HT-29 (cell line): ENCODE data around the gene INPP5F. TPM values are rescaled to one million over a fixed set of nuclear protein-coding genes. Genes with fewer than 3 reads are reported as not detected.

Experiments used
- DNase-seq: peaks from one replicate; pipeline ENCODE4 v3.0.0-alpha.2; 2015; ENCODE audit warnings: low spot score
- total RNA-seq: library from RNA; depleted of rRNA; stranded (reverse); fragments of >200 nt; shearing (Covaris generic); gene quantifications from 2 replicates; pipeline ENCODE4 v1.2.3, GENCODE V29; 2014

Gene INPP5F
- total RNA-seq, 1 experiment from 2014 or later, result 5.8 TPM

GRCh38 chr10:119738962-119739361, 13.1 kb downstream of the INPP5F start:
- no peak for DNase-seq

GRCh38 chr10:119740096-119740495, 14.2 kb downstream of the INPP5F start:
- DNase-seq, result no peak

GRCh38 chr10:119742947-119743648, 17.2 kb downstream of the INPP5F start:
- peak; percentile 78 for DNase-seq

- no peak for DNase-seq
Observed at GRCh38 chr10:119747940-119748339, 22.1 kb downstream of the INPP5F start.

GRCh38 chr10:119748871-119749270, 23.0 kb downstream of the INPP5F start:
- no peak for DNase-seq

GRCh38 chr10:119749455-119749854, 23.6 kb downstream of the INPP5F start:
- no peak for DNase-seq

- peak; percentile 81 for DNase-seq
Observed at GRCh38 chr10:119750391-119751230, 24.8 kb downstream of the INPP5F start.

- DNase-seq, result no peak
Observed at GRCh38 chr10:119753309-119753708, 27.5 kb downstream of the INPP5F start.

- peak; percentile 28 for DNase-seq
Observed at GRCh38 chr10:119754085-119754484, 28.2 kb downstream of the INPP5F start.

GRCh38 chr10:119754936-119755335, 29.1 kb downstream of the INPP5F start:
- no peak for DNase-seq

GRCh38 chr10:119755446-119755845, 29.6 kb downstream of the INPP5F start:
- no peak for DNase-seq

- DNase-seq, result no peak
Observed at GRCh38 chr10:119758448-119759195, 32.8 kb downstream of the INPP5F start.

GRCh38 chr10:119759832-119760231, 34.0 kb downstream of the INPP5F start:
- no peak for DNase-seq

GRCh38 chr10:119761106-119761505, 35.3 kb downstream of the INPP5F start:
- DNase-seq, result peak; percentile 18

- no peak for DNase-seq
Observed at GRCh38 chr10:119762035-119762434, 36.2 kb downstream of the INPP5F start.

GRCh38 chr10:119762805-119763798, 37.3 kb downstream of the INPP5F start:
- DNase-seq, result no peak

GRCh38 chr10:119768455-119769094, 42.7 kb downstream of the INPP5F start:
- DNase-seq, result no peak

- no peak for DNase-seq
Observed at GRCh38 chr10:119769886-119770285, 44.0 kb downstream of the INPP5F start.

- DNase-seq, result no peak
Observed at GRCh38 chr10:119770928-119771327, 45.1 kb downstream of the INPP5F start.

- DNase-seq, result no peak
Observed at GRCh38 chr10:119772334-119772733, 46.5 kb downstream of the INPP5F start.
